ENCODE measurements around the gene LAMTOR5.
"Not testable (repeated sequence)": the region's sequence is repeated elsewhere in the genome, so short reads cannot be mapped to it uniquely, and the experiment has no call there.

Gene LAMTOR5

GRCh38 chr1:110407260-110408210 is at the start of gene LAMTOR5:
Gene LAMTOR5 (minus strand): TSS chr1:110407694. CDS start chr1:110407620, 74 bp downstream.
- DNase-seq: peak; percentile 20 to 47

DNA sequence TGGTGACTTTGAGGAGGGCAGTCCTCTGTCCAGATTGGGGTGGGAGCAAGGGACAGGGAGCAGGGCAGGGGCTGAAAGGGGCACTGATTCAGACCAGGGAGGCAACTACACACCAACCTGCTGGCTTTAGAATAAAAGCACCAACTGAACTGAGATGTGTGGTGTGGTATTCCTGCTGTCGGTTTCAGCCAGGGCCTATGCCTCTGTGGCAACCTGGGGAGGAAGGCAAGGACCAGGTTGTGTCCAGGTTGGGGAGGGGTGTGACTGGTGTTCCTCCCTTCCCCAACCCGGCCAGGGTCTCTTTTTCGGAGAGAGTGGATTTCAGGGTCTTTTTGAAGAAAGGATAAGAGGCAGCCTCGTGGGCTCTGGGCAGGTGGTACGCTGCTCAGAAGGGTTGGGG is 49.7 kb upstream of the LAMTOR5 start:
- DNase-seq: no peak

- DNase-seq: no peak
Measured at GRCh38 chr1:110455151-110455550, 47.7 kb upstream of the LAMTOR5 start.

- no peak for DNase-seq
Measured at GRCh38 chr1:110454328-110454727, 46.8 kb upstream of the LAMTOR5 start.

GRCh38 chr1:110453829-110454228 is 46.3 kb upstream of the LAMTOR5 start:
- no peak for DNase-seq

DNA sequence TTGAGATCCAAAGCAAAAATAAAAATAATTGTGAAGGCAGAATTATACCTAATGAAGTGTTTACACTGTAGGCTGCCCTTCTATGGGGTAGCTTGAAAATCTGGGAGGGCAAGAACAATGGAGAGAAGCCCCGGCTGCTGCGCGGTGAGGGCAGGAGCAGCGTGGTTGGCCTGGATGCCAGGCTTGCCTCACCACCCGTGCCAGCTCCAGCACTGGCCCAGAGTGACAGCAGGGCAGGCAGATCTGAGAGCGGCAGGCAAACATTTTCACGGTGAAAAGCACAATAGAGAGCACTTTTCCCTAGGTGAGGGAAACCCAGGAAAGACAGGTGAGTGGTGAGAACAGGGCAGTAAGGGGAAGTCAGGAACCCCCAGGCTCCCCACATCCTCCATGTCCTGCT is 44.8 kb upstream of the LAMTOR5 start:
- no peak for DNase-seq

GRCh38 chr1:110450929-110451328 is 43.4 kb upstream of the LAMTOR5 start, which contains the start of gene PROK1:
Gene PROK1 (plus strand): TSS chr1:110451149. CDS start chr1:110451217, 68 bp downstream.
- no peak for DNase-seq

GRCh38 chr1:110449661-110450651 is 42.5 kb upstream of the LAMTOR5 start:
- DNase-seq: no peak

DNA sequence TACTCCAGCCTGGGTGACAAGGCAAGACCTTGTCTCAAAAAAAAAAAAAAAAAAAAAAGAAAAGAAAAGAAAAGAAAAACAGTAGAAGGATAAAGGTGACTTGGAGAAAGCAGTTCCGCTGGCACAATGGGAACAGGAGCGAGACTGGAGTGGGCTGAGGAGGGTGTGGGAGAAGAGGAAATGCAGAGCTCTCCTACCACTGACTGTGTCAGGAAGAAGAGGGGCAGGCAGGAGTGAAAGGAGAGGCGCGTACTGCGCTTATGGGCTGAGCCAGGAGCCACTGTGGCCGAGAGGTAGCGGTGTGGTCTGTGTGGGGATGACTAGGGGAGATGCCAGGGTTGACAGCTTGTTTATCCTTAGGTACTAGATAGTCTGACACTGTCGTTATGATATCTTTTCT is 37.1 kb upstream of the LAMTOR5 start:
- no peak for DNase-seq

DNA sequence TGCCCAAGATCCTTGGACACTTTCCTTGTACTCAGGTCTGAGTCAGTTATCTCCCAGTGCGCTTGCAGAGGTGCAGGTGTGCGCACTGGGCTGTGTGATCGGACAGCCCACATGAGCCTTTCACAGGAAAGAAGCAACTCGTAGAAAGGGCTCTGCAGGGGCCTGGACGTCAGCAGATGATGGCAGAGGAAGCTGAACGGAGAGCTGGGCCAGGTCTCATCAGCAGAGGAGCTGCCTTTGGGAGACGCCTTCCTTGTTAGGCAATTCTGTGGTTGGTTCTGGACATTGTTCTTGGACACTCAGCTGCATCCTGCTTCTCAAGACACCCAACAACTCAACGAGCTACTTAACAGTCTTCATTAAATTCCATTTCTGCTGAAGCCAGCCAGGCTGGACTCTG is 36.0 kb upstream of the LAMTOR5 start:
- DNase-seq: no peak

DNA sequence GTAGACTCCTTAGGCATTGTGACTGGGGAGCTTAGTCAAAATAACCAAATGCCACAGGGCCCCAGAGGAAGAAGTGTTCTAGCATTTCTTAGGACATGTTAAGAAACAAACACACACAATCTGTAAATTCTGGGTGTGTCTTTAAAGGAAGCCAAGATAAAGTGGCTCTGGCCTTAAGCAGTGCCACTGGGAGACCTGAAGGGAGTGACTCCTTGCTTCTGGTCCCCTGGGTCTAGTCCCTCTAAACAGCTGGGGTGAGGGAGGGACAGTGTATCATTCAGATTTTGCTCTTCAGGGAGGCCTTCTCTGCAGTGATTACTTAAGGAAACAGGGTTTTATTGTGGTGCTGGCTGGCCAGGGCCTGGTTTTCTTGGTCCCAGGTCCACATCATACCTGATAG is 34.4 kb upstream of the LAMTOR5 start:
- DNase-seq: no peak

DNA sequence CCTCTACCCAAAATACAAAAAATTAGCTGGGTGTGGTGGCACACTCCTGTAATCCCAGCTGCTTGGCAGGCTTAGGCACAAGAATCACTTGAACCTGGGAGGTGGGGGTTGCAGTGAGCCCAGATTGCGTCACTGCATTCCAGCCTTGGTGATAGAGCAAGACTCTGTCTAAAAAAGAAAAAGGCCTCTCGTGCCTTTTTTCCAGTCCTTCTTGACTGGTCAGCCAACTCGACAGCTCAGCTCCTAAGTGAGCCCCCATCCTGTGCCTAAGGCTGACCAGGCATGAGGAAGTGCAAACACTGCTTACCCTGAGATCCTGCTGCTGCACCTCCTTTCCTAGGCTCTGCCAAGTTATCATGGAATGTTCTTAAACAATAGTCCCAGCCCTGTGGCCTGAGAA is 33.4 kb upstream of the LAMTOR5 start:
- DNase-seq: no peak

DNA sequence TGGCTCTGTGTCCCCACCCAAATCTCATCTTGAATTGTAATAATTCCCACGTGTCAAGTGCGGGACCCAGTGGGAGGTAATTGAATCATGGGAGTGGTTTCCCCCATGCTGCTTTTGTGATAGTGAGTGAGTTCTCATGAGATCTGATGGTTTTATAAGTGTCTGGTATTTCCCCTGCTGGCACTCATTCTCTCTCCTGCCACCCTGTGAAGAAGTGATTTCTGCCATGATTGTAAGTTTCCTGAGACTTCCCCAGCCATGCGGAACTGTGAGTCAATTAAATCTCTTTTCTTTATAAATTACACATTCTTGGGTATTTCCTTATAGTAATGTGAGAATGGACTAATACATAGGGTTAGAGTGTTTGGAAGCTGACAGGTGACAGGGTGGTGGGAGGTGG is 32.4 kb upstream of the LAMTOR5 start:
- not testable (repeated sequence) for DNase-seq

DNA sequence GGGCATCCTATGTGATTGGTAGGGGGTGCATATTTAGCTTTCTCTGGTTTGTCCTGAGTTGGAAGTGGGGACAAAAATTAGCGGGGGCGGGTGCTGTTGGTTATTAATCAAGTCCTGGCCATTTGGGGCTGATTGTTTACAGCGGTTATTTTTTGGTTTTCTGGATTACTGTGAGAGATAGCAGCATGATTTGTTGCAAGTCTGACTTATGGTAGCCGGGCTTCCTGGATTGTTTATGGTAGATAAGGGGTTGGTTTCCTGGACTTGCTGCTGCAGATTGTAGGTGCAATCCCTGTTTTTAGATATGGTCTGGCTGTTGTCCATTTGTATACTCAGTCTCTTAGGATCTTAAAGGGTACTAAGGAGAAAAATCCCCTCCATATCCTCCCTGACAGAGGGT is 31.4 kb upstream of the LAMTOR5 start:
- no peak for DNase-seq

GRCh38 chr1:110437645-110438299 is 30.3 kb upstream of the LAMTOR5 start:
- not testable (repeated sequence) for DNase-seq

DNA sequence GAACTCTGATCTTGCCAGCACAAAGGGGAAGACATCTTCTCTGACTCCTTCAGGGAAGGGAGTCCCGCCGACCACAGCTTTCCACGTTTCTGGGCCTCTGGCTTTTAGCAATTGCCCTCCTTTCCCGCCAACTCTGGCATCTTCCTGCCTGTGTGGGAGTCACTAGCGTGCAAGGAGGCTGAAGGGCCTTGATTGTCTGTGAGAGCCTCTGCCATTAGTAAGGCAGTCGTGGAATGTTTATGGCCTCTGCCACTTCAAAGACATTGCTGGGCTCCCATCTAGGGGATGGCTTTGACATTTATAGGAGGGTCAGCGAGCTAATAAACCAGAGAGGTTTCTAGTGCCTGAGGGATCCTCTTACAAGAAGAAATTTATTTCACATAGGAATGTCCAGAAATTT is 29.1 kb upstream of the LAMTOR5 start:
- no peak for DNase-seq

GRCh38 chr1:110434946-110435345 is 27.5 kb upstream of the LAMTOR5 start:
- DNase-seq: no peak

- no peak for DNase-seq
Measured at GRCh38 chr1:110433803-110434202, 26.3 kb upstream of the LAMTOR5 start.

DNA sequence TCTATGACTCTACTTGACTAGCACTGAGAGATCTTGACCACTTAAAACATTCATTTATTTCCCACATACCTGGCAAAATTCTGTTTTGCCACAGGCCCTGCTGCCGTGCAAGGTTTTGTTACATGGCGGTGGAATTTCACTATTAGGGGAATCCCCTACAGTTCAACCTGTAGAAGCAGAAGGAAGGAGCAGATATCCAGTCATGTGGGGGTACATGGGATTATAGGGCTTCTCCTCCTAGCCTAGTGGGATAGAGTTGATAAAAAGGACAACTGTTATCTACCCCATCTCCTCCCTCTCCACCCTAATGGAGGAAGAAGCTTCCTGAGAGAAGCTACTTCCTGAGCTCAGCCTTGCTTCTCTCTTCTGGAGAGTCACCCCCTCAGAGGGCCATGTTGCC is 25.7 kb upstream of the LAMTOR5 start:
- DNase-seq: no peak

GRCh38 chr1:110430901-110431300 is 23.4 kb upstream of the LAMTOR5 start:
- DNase-seq: no peak

GRCh38 chr1:110430366-110430765 is 22.9 kb upstream of the LAMTOR5 start:
- DNase-seq: no peak

DNA sequence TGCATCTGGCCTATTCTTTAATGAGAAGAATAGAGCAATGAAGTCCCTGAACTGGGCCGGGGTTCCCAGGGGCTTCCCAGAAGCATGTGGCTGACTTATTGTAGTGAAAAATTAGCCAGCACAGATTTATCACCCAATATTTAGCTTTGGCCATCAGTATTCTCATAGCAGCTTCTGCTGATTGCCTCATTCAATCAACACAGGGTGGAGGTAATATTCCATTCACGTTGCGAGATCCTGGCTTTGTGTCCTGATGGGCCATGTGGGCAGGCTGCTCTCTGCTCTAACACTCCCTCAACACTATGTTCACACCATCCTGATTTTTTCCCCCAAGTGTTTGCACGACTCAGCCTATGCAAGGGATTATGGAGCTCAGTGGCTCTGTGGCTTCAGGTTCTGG is 21.5 kb upstream of the LAMTOR5 start:
- DNase-seq: no peak

DNA sequence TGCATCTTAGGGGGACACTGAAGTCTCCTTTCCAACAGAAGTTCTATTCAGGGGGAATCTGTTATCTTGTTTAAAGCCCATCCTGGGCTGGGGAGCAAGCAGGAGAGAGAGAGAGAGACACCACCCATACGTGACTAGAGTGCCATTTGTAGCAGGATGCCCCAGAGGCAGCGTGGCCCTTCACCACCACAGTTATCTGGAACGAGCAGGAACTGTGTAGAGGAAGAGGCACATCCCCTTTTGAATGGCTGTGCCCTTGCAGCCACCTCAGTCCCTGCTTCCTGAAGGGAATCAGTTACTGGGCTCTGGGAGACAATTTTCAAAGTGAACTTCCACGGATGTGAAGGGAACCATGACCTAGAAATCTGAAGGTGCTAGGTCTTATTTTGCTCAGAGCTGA is 19.4 kb upstream of the LAMTOR5 start:
- DNase-seq: no peak
